Smooth muscle cell (in vitro differentiated cells): ENCODE data around the gene TMBIM4. TPM values are rescaled to one million over a fixed set of nuclear protein-coding genes. Genes with fewer than 3 reads are reported as not detected.

Experiments used
- DNase-seq: peaks from one replicate; lab custom pipeline; 2025; ENCODE audit not compliant: unreplicated experiment; lab: John Stamatoyannopoulos, UW
- H2AFZ ChIP-seq: fragments of 200-600 bp; sonication (generic); 2 replicates; pipeline ENCODE4 v1.6.0; 2016; ENCODE audit warnings: antibody characterized with exemption, low read depth, mild to moderate bottlenecking
- H3F3A ChIP-seq: fragments of 200-600 bp; sonication (generic); 2 replicates; pipeline ENCODE4 v1.6.0; 2017; ENCODE audit warnings: antibody characterized with exemption, low read depth
- H3K27ac ChIP-seq: fragments of 200-600 bp; sonication (generic); 2 replicates; pipeline ENCODE4 v1.5.1; 2016; ENCODE audit warnings: low read depth, mild to moderate bottlenecking
- H3K27me3 ChIP-seq: fragments of 200-600 bp; sonication (generic); 2 replicates; pipeline ENCODE4 v1.6.1; 2016; ENCODE audit warnings: low read depth, mild to moderate bottlenecking
- H3K36me3 ChIP-seq: fragments of 200-600 bp; sonication (generic); 2 replicates; pipeline ENCODE4 v1.5.1; 2016; ENCODE audit warnings: low read depth
- H3K4me1 ChIP-seq: fragments of 200-600 bp; sonication (generic); 2 replicates; pipeline ENCODE4 v1.5.1; 2016; ENCODE audit warnings: low read depth
- H3K4me2 ChIP-seq: fragments of 200-600 bp; sonication (generic); 2 replicates; pipeline ENCODE4 v1.6.0; 2016; ENCODE audit warnings: mild to moderate bottlenecking
- H3K4me3 ChIP-seq: fragments of 200-600 bp; sonication (generic); 2 replicates; pipeline ENCODE4 v1.5.1; 2016; ENCODE audit warnings: mild to moderate bottlenecking
- H3K79me2 ChIP-seq: fragments of 200-600 bp; sonication (generic); 2 replicates; pipeline ENCODE4 v1.6.0; 2016; ENCODE audit warnings: low read depth, mild to moderate bottlenecking
- H3K9ac ChIP-seq: fragments of 200-600 bp; sonication (generic); 2 replicates; pipeline ENCODE4 v1.6.0; 2016; ENCODE audit warnings: low read depth
- H3K9me3 ChIP-seq: fragments of 200-600 bp; sonication (generic); replicated peaks from 2 replicates; pipeline ENCODE4 v1.5.1; 2016; ENCODE audit warnings: low read depth
- H4K20me1 ChIP-seq: fragments of 200-600 bp; sonication (generic); 2 replicates; pipeline ENCODE4 v1.6.0; 2016; ENCODE audit warnings: low read depth
- WGBS: methylation state at CpG from one replicate; pipeline ENCODE4 v1.1.7; 2016; ENCODE audit warnings: low lambda C conversion rate; 5-methylcytosine and 5-hydroxymethylcytosine counted together
- polyA plus RNA-seq: library from polyadenylated mRNA; unstranded; fragments of >200 nt; fragmentation: Nextera tagmentation; extraction: Ambion mirVana; gene quantifications from 2 replicates; pipeline ENCODE4 v1.2.1, GENCODE V29; 2016
- total RNA-seq: library from RNA; depleted of rRNA; stranded (reverse); fragments of >200 nt; gene quantifications from 2 replicates; pipeline ENCODE4 v1.2.3, GENCODE V29; 2014
- TF ChIP-seq, protein P1 (sequence below): fragments of 200-600 bp; sonication (generic); IDR thresholded peaks from 2 replicates; pipeline ENCODE4 v1.5.1; 2017; ENCODE audit warnings: borderline replicate concordance, mild to moderate bottlenecking, antibody characterized with exemption; ENCODE audit not compliant: insufficient read depth, poor library complexity, severe bottlenecking

The TMBIM4 gene
- total and polyA plus RNA-seq, 2 experiments from 2014 or later: 97.9 to 103 TPM

DNA sequence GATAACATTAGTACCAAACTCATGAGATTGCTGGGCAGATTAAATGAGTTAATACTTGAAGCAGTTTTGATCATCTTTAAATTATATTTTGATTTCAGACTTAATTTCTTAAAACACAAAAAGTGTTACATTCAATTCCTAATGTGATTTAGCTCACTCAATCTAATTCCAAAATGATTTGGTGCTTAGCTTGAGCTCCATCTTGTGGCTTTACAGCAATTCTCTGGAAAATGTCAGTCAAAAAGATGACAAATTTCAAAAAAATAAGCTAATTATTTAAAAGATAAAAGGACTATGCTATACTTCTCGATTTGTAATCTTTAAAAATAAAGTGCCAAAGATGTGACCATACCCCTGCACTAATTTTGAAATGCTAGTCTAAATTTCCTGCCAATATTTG lies 49.3 kb downstream of the TMBIM4 start:
- DNase-seq: no peak
- Histone ChIP-seq H2AFZ (no peak overlapping the region), H3K4me3 (no peak overlapping the region), H3K27me3 (no peaks in the 10 kb centered on the region), H3K36me3 (peaks cover 25% of the 10 kb centered on the region), H3K9me3 (no peaks in the 10 kb centered on the region), H3K27ac (no peak overlapping the region), H3K4me2 (no peak overlapping the region), H4K20me1 (peaks cover 4% of the 10 kb centered on the region), H3F3A (no peaks in the 10 kb centered on the region), H3K79me2 (no peaks in the 10 kb centered on the region), H3K4me1 (no peaks in the 10 kb centered on the region), H3K9ac (no peak overlapping the region)
- TF ChIP-seq, protein P1, sequence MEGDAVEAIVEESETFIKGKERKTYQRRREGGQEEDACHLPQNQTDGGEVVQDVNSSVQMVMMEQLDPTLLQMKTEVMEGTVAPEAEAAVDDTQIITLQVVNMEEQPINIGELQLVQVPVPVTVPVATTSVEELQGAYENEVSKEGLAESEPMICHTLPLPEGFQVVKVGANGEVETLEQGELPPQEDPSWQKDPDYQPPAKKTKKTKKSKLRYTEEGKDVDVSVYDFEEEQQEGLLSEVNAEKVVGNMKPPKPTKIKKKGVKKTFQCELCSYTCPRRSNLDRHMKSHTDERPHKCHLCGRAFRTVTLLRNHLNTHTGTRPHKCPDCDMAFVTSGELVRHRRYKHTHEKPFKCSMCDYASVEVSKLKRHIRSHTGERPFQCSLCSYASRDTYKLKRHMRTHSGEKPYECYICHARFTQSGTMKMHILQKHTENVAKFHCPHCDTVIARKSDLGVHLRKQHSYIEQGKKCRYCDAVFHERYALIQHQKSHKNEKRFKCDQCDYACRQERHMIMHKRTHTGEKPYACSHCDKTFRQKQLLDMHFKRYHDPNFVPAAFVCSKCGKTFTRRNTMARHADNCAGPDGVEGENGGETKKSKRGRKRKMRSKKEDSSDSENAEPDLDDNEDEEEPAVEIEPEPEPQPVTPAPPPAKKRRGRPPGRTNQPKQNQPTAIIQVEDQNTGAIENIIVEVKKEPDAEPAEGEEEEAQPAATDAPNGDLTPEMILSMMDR: no peak
- 87% methylated on average over 1 of the region's 1 CpG for WGBS

DNA sequence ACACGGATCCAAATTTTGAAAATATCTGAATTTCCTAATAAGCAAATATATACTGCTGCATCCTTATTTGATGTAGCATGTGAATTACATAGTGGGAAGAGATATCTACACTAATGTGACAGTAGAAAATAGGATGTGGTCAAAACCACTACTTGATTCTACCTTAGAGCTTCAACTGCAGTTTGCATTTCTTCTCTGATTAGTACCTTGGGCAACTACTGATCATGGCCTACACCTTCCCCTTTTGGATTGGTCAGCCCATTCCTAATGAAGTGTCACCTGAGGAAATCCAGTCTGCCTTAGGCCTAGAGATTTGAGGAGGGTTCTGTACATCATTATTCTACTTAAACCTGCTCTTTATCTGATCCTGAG lies 49.9 kb downstream of the TMBIM4 start:
- Histone ChIP-seq H3K4me1 (no peaks in the 10 kb centered on the region), H3K4me3 (no peak overlapping the region), H4K20me1 (peaks cover 4% of the 10 kb centered on the region), H3F3A (no peaks in the 10 kb centered on the region), H3K9ac (no peak overlapping the region), H2AFZ (no peak overlapping the region), H3K27me3 (no peaks in the 10 kb centered on the region), H3K27ac (no peak overlapping the region), H3K79me2 (no peaks in the 10 kb centered on the region), H3K9me3 (no peaks in the 10 kb centered on the region), H3K4me2 (no peak overlapping the region), H3K36me3 (peaks cover 25% of the 10 kb centered on the region)
- 93% methylated on average over 1 of the region's 1 CpG for WGBS
- no peak for DNase-seq
- TF ChIP-seq, protein P1: no peak

DNA sequence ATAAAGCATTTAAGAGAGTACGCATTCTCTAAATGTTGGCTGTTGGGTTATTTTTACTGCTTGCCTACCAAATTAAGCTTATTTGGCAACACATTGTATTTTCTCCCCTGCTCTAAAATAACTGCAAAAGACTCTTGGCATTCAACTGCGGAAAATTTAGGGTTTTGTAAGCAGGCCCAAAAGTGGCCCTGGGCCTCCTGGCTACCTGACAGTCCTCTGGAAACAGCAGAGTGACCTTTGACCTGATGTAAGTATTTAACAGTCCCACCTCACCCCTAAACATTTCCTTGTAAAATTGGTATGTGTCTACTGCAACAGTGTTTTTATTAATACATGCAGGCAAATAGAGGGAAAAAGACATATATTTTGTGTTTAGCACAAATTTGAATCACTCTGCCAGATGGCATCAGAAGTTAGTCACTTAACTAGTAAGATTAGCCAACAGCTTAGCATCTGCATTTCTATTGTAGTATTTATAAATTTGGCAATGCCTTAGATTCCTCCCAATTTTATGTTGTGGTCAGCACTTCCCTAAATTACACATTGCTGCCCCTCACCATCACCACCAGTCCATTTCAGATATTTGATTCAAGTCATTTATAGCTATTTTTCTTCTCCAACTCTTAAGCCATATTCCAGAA lies 50.4 kb downstream of the TMBIM4 start:
- Histone ChIP-seq H3F3A (no peaks in the 10 kb centered on the region), H3K27me3 (no peaks in the 10 kb centered on the region), H3K4me3 (no peak overlapping the region), H3K4me1 (no peaks in the 10 kb centered on the region), H2AFZ (no peak overlapping the region), H3K4me2 (no peak overlapping the region), H3K27ac (no peak overlapping the region), H3K36me3 (peaks cover 23% of the 10 kb centered on the region), H3K9me3 (no peaks in the 10 kb centered on the region), H3K79me2 (no peaks in the 10 kb centered on the region), H3K9ac (no peak overlapping the region), H4K20me1 (peaks cover 2% of the 10 kb centered on the region)
- TF ChIP-seq, protein P1: no peak
- 92% methylated on average over 2 of the region's 2 CpGs for WGBS
- DNase-seq: no peak

DNA sequence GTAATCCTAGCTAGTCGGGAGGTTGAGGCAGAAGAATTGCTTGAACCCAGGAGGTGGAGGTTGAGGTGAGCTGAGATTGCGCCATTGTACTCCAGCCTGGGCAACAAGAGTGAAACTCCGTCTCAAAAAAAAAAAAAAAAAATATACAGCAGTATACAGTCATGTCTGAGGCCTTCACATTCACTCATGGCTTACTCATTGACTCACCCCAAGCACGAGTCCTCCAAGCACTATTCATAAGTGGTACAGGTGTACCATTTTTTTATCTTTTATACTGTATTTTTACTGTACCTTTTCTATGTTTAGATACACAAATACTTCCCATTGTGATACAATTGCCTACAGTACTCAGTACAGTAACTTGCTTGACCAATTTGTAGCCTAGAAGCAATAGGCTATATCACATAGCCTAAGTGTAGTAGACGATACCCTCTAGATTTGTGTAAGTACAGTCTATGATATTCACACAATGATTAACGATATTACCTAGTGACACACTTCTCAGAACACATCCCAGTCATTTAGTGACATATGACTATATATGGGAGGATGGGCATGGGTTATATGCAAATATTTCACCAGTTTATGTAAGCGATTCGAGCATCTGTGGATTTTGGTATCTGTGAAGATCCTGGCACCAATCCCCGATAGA lies 51.4 kb downstream of the TMBIM4 start:
- no peak overlapping the region for H3K27ac ChIP-seq
- DNase-seq: no peak

More for the DNA sequence above, 51.4 kb downstream of the TMBIM4 start:
- Histone ChIP-seq H3F3A (no peaks in the 10 kb centered on the region), H4K20me1 (no peaks in the 10 kb centered on the region), H3K79me2 (no peaks in the 10 kb centered on the region), H3K4me3 (no peak overlapping the region), H3K9ac (no peak overlapping the region), H3K9me3 (no peaks in the 10 kb centered on the region), H3K27me3 (no peaks in the 10 kb centered on the region), H3K4me2 (no peak overlapping the region), H2AFZ (no peak overlapping the region), H3K4me1 (no peaks in the 10 kb centered on the region), H3K36me3 (peaks cover 15% of the 10 kb centered on the region)
- TF ChIP-seq, protein P1: no peak
- WGBS: 91% methylated on average over 9 of the region's 9 CpGs
